ENCODE results near the gene PRDX5.

- no peak for TF ChIP-seq PRDM4 (tag by site-specific recombination; IDR thresholded peaks at IDR 0.05)
- TF ChIP-seq, protein P1, sequence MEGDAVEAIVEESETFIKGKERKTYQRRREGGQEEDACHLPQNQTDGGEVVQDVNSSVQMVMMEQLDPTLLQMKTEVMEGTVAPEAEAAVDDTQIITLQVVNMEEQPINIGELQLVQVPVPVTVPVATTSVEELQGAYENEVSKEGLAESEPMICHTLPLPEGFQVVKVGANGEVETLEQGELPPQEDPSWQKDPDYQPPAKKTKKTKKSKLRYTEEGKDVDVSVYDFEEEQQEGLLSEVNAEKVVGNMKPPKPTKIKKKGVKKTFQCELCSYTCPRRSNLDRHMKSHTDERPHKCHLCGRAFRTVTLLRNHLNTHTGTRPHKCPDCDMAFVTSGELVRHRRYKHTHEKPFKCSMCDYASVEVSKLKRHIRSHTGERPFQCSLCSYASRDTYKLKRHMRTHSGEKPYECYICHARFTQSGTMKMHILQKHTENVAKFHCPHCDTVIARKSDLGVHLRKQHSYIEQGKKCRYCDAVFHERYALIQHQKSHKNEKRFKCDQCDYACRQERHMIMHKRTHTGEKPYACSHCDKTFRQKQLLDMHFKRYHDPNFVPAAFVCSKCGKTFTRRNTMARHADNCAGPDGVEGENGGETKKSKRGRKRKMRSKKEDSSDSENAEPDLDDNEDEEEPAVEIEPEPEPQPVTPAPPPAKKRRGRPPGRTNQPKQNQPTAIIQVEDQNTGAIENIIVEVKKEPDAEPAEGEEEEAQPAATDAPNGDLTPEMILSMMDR (tag by site-specific recombination; IDR thresholded peaks at IDR 0.05): no peak
- TF ChIP-seq REPIN1 (tag by site-specific recombination; IDR thresholded peaks at IDR 0.05; ENCODE audit: low read depth): no peak
- no peak for TF ChIP-seq ZBTB48 (tag by site-specific recombination; IDR thresholded peaks at IDR 0.05)
- no peak for TF ChIP-seq ZNF138 (tag by site-specific recombination; IDR thresholded peaks at IDR 0.05; ENCODE audit: borderline replicate concordance)
- TF ChIP-seq KLF7 (tag by site-specific recombination; IDR thresholded peaks at IDR 0.05; ENCODE audit: borderline replicate concordance): no peak
- no peak for TF ChIP-seq HOXA7 (CRISPR knock-in tag; IDR thresholded peaks at IDR 0.05; ENCODE audit: borderline replicate concordance)
- TF ChIP-seq ZNF830 (tag by site-specific recombination; IDR thresholded peaks at IDR 0.05; ENCODE audit: low read depth): no peak
- no peak for TF ChIP-seq YY1 (tag by site-specific recombination; IDR thresholded peaks at IDR 0.05)
- no peak for TF ChIP-seq ZNF211 (tag by site-specific recombination; IDR thresholded peaks at IDR 0.05; ENCODE audit: low read depth)
- TF ChIP-seq SP7 (tag by site-specific recombination; IDR thresholded peaks at IDR 0.05): no peak
- TF ChIP-seq, protein P2, sequence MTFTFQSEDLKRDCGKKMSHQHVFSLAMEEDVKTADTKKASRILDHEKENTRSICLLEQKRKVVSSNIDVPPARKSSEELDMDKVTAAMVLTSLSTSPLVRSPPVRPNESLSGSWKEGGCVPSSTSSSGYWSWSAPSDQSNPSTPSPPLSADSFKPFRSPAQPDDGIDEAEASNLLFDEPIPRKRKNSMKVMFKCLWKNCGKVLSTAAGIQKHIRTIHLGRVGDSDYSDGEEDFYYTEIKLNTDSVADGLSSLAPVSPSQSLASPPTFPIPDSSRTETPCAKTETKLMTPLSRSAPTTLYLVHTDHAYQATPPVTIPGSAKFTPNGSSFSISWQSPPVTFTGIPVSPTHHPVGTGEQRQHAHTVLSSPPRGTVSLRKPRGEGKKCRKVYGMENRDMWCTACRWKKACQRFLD (tag by site-specific recombination; IDR thresholded peaks at IDR 0.05): no peak
Observed at GRCh38 chr11:64296830-64297698, 20.9 kb upstream of the PRDX5 start.

Data from HEK293 (cell line).